ENCODE results near the gene TERT.

DNA sequence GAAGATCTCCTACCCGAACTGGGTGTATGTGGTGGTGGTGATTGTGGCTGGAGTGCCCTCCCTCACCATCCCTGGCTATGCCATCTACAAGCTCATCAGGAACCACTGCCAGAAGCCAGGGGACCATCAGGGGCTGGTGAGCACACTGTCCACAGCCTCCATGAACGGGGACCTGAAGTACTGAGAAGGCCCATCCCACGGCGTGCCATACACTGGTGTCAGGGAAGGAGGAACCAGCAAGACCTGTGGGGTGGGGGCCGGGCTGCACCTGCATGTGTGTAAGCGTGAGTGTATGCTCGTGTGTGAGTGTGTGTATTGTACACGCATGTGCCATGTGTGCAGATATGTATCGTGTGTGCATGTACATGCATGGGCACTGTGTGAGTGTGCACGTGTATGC, 73.1 kb downstream of the TERT start:
- TF ChIP-seq POLR2A (IDR thresholded peaks at IDR 0.05; ENCODE audit: low read depth, low read length) = no peak
- TF ChIP-seq POLR2AphosphoS5 (IDR thresholded peaks at IDR 0.05; ENCODE audit: low read depth, low read length) = no peak
- no peak for TF ChIP-seq TAF1 (IDR thresholded peaks at IDR 0.05; ENCODE audit: borderline replicate concordance, low read depth, low read length)
